GM19043 (cell line): ENCODE measurements around the gene ERC1.
"Not testable (repeated sequence)": the region's sequence is repeated elsewhere in the genome, so short reads cannot be mapped to it uniquely, and the experiment has no call there.

Experiments
- ATAC-seq: cut with Tn5 transposase; IDR thresholded peaks from one replicate; pipeline ENCODE4 v1.9.1; 2021; ENCODE audit warnings: low read depth; ENCODE audit not compliant: unreplicated experiment

The ERC1 gene

DNA sequence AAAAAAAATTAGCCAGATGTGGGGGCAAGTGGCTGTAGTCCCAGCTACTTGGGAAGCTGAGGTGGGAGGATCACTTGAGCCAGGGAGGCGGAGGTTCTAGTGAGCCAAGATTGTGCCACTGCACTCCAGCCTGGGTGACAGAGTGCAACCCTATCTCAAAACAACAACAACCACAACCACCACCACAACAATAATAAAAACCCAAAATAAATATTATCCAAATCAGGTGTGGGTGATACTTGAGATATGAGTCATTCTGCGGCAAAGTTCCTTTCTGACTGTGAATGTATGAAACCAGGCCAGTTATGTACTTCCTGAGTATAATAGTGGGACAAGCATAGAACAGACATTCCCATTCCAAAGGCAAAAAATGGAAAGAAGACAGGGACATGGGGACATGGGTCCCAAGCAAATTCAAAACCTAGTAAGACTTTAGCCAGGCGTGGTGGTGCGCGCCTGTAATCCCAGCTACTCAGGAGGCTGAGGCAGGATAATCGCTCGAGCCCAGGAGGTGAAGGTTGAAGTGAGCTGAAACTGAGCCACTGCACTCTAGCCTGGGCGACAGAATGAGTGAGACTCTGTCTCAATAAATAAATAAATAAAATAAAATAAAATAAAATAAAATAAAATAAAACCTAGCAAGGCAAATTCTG, 9.7 kb upstream of the ERC1 start:
- no peak for ATAC-seq

DNA sequence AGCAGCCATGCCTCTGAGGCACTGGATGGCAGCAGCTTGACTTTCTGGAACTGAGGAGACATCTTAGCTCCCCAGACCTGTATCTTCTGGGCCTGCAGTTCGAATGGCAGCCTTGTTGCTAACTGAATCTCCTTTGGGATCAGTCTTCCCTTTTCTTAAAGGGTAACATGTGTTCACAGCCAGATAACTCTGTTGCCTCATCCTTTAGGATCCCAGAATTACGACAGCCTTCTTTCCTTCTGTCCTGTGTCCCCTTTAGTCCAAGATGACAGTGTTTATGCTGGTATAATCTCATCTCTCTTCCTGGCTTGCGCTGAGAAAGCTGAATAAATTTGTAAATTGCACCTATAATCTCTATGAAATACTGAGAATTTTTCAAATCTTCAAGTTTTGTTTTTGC, 9.1 kb upstream of the ERC1 start:
- ATAC-seq = no peak

DNA sequence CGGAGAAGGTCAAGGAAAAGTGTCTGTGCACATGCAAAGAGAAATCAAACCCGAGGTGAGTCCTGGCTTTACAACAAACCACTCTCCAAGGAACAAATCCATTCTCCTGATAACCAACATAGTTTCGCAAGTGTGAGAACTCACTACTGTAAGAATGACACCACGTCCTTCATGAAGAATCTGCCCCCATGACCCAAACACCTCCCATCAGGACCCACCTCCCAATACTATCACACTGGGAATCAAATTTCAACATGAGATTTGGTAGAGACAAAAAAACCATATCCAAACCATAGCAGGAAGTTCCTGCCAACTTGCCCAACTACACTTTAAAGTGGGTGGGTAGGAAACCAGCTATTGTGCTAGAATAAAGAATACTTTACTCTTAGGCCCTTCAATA, 2.4 kb upstream of the ERC1 start:
- ATAC-seq = no peak

DNA sequence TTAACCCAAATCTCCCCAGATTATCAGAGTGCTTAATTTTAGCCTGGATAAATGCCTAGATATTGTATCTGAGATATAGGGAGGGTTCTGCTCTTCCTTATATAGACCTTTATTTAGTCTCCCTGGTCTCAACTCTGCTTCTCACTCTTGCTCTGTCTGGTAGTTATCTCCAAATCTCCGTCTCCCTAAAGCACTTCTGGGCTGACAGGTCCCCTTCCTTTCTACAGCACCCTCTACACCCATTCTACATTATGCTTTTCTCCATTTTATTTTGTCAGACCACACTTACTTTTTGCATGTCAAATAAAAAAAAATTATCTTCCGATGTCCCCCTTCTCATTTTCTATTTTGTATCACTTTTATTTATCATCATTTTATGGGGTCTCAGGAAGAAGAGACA, 2.0 kb upstream of the ERC1 start:
- no peak for ATAC-seq

DNA sequence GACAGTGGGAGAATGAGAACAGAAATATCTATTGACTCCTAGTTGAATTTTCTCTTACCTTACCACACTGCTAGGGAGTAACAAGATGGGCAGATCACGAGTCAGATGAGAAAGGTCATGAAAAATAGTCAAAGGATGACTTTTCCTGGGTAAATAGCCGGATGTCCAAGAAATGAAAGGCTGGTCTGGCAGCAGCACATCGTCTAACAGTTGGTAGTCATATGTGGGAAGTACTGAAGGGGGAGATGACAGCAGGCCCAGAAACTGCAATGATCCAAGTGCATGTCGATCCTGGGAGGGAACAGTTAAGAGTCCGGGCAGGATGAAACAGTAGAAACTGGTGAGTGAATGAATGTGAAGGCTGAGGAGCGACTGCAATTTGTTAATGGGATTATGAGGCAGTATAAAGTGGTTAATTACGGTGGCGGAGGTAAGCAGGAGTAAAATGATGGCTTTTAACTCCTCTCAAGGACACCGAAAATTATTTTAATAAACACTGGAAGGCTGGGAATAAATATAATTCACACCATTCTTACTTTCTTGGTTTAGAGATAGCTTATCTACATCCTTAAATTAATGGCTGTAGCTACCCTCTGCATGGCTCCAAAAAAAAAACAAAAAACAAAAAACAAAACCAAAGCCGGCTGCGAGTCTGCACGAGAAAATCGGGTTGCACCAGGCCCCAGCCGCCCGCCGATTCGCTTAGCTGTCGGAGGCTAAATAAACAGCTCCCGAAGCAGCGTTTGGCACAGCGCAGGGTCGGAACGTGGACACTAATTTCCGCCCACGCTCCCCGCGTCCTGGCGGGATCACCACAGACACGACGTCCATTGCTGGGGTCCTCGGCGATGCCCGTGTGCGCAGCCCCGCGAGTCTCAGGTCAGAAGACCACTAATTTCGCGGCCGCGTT, 1.0 kb upstream of the ERC1 start:
- no peak for ATAC-seq

DNA sequence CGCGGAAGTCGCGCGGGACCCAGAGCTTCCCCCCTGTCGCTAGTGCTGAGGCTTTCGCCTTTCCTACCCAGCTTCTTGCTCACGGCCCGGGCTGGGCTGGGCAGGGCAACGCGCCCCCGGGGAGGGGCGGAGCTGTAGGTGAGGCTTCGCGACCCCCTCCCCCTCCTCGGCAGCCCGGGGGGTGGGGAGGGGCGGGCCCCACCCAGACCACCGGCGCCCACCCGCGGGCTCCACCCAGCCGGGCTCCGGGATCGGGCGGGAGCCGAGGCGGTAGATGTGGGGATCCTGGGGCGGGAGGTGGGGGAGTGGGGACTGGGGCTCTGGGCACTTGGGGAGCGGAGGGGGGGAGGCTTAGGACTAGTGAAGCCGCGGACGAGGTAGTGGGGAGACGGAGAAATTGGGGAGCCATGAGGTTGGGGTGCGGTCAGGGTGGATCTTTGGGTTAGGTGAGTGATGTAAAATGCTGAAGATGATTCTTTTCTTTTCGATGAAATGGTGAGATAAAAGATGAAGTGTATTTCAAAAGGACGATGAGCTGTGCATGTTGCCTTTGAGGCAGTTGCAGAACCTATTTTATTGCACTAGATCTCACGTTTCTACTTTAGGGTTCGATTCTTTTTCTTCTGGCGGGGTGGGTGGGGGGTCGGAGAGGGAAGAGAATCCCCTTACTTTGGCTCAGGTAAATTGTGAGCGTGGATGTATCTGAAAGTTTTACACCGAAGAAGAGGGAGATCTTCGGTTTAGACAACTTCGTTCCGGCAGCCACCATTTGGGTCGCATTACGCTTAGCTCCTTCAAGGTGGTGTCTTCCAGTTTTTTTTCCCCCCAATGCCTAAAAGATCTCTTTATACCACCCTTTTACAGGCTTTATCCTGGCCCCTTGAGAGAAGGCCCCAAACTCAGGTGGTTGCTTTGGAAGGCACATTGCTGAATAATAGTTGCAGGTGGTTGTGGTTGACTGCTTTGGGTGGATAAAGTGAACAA, 619 bp downstream of the ERC1 start:
- no peak for ATAC-seq

DNA sequence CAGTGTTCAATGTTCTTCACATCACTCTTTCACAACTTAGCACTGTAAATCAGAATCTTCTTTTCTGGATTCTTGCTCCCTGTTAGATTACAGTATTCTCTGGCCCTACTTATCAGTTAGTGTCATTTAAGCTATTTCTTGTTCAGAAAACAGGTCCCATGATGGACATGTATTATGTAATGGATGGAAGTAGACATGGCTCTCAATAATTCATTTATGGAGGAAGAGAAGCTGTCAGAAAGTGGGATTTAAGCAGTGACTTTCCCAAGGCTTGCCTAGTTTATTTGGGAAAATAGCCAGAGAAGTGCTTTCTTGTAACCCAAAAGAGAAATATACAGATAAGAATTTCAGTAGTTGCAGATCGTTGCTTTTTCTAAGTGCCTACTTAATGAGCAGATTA, 1.6 kb downstream of the ERC1 start:
- ATAC-seq = no peak

DNA sequence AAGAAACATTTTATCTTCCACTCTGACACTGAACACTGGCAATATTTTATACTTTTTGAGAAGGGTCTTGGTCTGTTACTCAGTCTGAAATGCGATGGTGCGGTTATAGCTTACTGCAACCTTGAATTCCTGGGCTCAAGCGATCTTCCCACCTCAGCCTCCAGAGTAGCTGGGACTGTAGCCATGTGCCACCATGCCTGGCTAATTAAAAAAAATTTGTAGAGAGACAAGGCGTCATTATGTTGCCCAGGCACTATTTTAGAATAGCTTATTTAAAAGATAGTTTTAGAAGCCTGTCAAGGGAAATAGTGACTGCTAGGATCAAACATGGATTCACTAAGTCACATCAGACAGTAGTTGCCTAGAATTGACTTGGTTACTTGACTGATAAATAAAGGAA, 5.9 kb downstream of the ERC1 start:
- ATAC-seq = no peak

DNA sequence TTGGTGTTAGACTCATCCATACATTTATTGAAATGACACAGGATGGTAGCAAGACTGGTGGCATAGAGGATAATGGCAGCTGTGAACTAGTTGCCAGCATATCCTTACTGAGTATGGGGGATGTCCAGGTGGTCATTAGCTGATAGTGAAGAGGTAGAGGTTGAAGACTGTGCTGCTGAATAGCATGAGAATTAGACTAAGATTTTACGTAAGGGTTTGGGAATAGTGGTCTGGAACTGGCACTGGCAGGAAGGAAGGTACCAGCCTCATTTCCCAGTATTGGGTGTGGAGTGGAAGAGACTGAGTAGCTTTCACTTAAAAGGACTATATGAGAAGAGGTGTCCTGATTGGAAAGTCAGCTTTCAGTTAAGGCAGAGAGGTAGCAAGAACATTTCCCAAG, 6.5 kb downstream of the ERC1 start:
- ATAC-seq = no peak

DNA sequence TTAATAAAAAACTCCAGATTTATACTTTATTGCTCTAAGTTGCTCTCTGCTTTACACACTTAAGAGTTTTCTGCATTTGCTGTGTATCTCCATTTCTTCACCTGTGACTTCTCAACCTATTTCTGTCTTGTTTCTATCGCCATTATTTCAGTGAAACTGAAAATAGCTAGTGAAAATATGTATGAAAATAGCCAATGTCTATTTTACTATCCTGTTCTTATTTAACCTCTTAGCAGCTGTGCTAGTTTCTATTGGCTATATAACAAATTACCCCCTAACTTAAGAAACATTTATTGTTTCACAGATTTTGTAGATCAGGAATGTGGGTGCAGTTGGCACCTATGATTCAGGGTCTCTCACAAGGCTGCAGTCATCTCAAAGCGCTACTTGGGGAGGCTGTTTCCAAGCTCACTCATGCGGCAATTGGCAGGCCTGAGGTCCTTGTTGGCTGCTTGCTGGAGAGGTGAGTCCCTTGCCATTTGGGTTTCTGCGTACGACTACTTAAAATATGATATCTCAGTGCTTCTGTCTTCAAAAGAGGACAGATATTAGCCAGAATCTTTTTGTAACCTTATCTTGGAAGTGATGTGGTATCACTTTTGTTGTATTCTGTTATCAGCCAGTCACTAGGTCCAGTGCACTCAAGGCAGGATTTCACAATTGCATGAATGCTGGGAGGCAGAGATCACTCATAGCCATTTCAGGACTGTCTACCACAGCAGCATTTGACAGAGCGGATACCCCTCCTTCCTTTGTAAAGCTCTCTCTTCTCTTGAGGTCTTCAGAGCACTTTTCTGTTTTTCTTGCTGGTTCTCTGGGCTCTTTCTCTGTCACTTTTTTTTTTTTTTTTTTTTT, 7.2 kb downstream of the ERC1 start:
- no peak for ATAC-seq

DNA sequence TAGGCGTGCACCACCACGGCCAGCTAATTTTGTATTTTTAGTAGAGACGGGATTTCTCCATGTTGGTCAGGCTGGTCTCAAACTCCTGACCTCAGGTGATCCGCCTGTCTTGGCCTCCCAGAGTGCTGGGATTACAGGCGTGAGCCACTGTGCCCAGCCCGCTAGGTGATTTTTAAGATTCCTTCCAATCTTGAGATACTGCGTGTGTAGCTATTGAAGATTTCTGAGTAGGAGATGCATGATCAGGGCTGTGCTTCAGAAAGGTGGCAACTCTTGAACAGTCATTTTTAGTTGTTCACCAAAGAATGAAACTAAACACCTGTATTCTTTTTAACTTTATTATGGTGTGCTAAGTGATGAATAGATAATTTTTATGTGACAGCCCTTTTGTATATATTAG, 8.7 kb downstream of the ERC1 start:
- not testable (repeated sequence) for ATAC-seq

DNA sequence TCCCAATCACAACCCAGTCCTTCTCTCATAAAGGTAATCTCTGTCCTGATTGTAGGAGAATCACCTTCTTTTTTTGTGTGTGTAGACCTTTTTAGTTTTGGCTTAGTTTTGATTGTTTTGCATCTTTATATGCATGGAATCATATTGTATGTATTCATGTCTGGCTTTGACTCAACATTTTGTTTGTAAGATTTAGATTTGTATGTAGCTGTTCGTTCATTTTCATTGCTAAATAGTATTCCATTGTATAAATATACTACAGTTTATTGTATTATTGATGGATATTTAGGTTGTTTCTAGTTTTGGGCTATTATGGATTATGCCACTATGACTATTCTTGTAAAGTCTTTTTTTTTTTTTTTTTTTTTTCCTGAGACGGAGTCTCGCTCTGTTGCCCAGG, 10.5 kb downstream of the ERC1 start:
- no peak for ATAC-seq

DNA sequence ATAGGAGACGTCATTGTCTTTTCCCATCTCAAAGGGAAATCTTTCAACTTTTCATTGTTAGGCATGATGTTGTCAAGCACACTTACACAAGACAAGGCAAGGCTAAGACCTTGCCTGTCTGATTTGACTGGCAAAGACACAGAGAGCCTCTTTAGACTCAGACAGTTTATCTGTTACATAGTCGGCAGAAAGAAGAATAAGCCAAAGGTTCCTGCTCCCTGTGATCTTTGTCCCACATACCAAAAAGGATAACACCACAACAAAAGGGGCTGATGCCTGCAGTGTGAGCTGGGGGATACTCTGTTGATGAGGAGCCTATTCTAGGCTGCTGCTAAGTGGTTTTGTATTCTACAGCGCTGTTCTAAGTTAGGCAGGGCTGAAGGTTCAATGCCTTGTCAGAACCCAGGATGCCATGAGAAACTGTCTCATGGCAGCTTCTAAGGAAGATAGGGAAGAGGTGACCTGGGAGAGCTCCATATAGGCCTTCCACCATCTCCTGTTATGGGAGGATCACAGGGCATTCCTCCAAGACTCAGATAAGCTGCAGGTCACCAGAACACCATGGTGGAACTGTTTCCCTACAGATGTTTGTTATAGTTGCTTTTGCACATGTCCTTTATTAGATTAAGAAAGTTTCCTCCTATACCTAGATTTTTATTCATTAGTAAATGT, 12.7 kb downstream of the ERC1 start:
- ATAC-seq = no peak

DNA sequence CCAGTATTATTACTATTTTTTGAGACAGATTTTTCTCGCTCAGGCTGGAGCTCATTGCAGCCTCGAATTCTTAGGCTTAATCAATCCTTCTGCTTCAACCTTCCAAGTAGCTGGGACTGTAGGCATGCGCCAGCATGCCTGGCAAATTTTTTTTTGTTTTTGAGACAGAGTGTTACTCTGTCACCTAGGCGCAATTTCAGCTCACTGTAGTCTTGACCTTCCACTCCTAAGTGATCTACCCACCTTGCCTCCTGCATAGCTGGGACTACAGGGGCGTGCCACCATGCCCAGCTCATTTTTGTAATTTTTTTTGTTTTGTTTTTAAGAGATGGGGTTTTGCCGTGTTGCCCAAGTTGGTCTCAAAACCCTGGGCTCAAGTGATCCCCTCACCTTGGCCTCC, 15.2 kb downstream of the ERC1 start:
- no peak for ATAC-seq

DNA sequence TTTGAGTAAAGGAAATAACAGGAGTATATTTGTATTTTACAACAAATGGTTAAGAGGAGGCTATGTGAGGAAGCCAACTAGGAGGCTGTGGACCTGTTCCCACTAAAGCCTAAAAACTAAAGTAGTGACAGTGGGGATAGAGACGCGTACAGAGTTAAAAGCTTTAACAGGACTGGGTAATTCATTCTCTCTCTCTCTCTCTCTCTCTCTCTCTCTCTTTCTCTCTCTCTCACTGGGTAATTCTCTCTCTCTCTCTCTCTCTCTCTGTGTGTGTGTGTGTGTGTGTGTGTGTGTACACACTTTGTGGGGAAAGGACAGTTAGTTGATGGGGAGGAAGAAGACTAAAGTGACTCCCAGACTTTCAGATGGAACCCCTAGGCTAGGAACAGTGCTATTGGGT, 16.3 kb downstream of the ERC1 start:
- ATAC-seq = no peak

DNA sequence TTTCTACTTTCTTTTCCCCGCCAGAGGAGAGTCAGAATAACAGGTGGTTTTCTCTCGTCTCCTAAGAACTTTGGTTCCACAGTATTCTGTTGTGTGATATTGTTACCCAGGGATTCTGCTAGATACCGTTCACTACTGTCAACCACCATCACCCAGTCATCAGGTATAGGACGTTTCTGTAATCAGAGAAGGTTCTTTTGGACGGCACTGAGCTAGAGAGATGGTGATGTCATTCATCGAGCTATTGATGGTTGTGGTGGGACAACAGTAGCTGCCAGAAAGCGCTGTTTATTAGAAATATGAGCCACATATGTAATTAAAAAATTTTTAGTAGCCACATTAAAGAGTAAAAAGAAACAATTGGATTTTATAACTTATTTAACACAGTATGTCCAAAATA, 17.0 kb downstream of the ERC1 start:
- ATAC-seq = no peak

DNA sequence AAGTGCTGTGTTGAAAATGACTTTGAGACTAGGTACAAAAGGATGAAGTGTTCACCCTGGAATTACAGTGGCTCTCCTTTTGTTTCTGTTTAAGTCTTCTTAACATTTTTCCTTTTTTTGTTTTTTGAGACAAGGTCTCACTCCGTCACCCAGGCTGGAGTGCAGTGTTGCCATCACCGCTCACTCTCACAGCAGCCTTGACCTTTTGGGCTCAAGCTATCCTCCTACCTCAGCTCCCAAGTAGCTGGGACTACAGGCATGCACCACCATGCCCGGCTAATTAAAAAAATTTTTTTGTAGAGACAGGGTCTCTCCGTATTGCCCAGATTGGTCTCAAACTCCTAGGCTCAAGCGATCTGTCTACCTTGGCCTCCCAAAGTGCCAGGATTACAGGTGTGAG, 20.1 kb downstream of the ERC1 start:
- no peak for ATAC-seq

DNA sequence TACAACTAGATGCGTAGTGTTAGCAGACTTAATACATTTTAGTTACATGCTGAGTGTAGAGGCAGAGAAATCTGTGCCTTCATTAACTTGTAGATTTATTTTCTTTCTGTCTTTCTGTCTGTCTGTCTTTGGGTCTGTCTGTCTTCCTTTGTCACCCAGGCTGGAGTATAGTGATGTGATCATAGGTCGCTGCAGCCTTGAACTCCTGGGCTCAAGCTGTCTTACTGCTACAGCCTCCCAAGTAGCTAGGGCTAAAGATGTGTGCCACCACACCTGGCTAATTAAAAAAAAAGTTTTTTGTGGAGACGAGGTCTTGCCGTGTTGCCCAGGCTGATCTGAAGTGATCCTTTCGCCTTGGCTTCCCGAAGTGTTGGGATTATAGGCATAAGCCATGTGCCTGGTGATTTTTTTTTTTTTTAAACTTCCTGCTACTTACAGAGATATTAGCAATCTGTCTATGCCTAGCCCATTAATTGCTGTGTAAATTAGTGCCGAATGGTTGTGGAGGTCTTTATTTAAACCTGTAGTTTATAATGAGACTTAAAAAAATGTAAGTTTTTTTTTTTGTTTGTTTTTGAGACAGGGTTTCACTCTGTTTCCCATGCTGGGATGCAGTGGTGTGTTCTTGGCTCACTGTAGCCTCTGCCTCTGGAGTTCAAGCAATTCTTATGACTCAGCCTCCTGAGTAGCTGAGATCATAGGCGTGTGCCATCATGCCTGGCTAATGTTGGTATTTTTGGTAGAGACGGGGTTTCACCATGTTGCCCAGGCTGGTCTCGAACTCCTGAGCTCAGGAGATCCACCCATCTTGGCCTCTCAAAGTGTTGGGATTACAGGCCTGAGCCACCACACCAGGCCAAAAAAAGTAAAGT, 22.8 kb downstream of the ERC1 start:
- no peak for ATAC-seq

DNA sequence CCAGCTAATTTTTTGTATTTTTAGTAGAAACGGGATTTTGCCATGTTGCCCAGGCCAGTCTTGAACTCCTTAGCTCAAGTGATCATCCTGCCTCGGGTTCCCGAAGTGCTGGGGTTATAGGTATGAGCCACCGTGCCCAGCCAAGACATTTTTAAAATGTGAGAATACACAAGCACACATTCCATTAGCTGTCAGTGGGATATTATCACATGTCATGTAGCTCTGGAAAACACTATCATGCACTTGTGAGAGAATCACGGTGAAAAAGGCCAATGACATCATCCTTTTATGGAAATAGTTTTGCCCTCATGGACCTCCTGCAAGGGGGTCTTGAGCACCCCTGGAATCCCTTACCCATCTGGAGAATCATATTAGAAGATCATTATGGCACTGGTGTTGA, 28.3 kb downstream of the ERC1 start:
- ATAC-seq = no peak
